DOHH2 (cell line): Measurements from ENCODE around the gene SLC6A3.

Source experiments
- H3F3A ChIP-seq: fragments of 200-600 bp; sonication (generic), shearing (Covaris generic); 2 replicates; pipeline ENCODE4 v1.6.0; 2016; ENCODE audit warnings: antibody characterized with exemption, mild to moderate bottlenecking; ENCODE audit not compliant: control insufficient read depth, insufficient read depth
- H3K27ac ChIP-seq: fragments of 200-600 bp; sonication (generic); 2 replicates; pipeline ENCODE4 v1.5.1; 2014; ENCODE audit warnings: low read depth, mild to moderate bottlenecking, low read length, moderate library complexity
- H3K27me3 ChIP-seq: fragments of 200-600 bp; sonication (generic); 2 replicates; pipeline ENCODE4 v1.6.1; 2014; ENCODE audit warnings: mild to moderate bottlenecking, low read length, mixed read lengths; ENCODE audit not compliant: control insufficient read depth
- H3K36me3 ChIP-seq: fragments of 200-600 bp; sonication (generic); 2 replicates; pipeline ENCODE4 v1.6.1; 2014; ENCODE audit warnings: mild to moderate bottlenecking, low read length, moderate library complexity, mixed read lengths; ENCODE audit not compliant: control insufficient read depth
- H3K4me1 ChIP-seq: fragments of 200-600 bp; sonication (generic); 2 replicates; pipeline ENCODE4 v1.6.1; 2014; ENCODE audit warnings: mild to moderate bottlenecking, low read length, mixed read lengths; ENCODE audit not compliant: control insufficient read depth
- H3K4me2 ChIP-seq: fragments of 200-600 bp; sonication (generic); 2 replicates; pipeline ENCODE4 v1.6.0; 2014; ENCODE audit warnings: mild to moderate bottlenecking, low read length, moderate library complexity
- H3K4me3 ChIP-seq: fragments of 200-600 bp; sonication (generic); 2 replicates; pipeline ENCODE4 v1.5.1; 2014; ENCODE audit warnings: mild to moderate bottlenecking, low read length, mixed read lengths
- H3K79me2 ChIP-seq: fragments of 200-600 bp; sonication (generic); 2 replicates; pipeline ENCODE4 v1.6.1; 2014; ENCODE audit warnings: mild to moderate bottlenecking, low read length, mixed read lengths; ENCODE audit not compliant: control insufficient read depth
- H3K9me2 ChIP-seq: fragments of 200-600 bp; sonication (generic); replicated peaks from 2 replicates; pipeline ENCODE4 v1.6.1; 2014; ENCODE audit warnings: mild to moderate bottlenecking, low read length, mixed read lengths; ENCODE audit not compliant: control insufficient read depth
- H3K9me3 ChIP-seq: fragments of 200-600 bp; sonication (generic); 2 replicates; pipeline ENCODE4 v1.6.1; 2014; ENCODE audit warnings: antibody characterized with exemption, low read length, mixed read lengths; ENCODE audit not compliant: control insufficient read depth, insufficient read depth
- H4K20me1 ChIP-seq: fragments of 200-600 bp; sonication (generic); 2 replicates; pipeline ENCODE4 v1.6.0; 2014; ENCODE audit warnings: low read depth, mild to moderate bottlenecking, antibody characterized with exemption, low read length, moderate library complexity; ENCODE audit not compliant: control insufficient read depth, insufficient read depth
- CTCF ChIP-seq: fragments of 200-600 bp; sonication (generic); IDR thresholded peaks from one replicate; pipeline ENCODE4 v1.5.1; 2014; ENCODE audit warnings: antibody characterized with exemption, mild to moderate bottlenecking, low read depth, low read length; ENCODE audit not compliant: poor library complexity, severe bottlenecking
- EZH2phosphoT487 ChIP-seq: fragments of 200-600 bp; sonication (generic); IDR thresholded peaks from 2 replicates; pipeline ENCODE4 v1.6.1; 2017; ENCODE audit warnings: borderline replicate concordance, mild to moderate bottlenecking, antibody characterized with exemption, low read length, moderate library complexity, mixed read lengths

The SLC6A3 gene

GRCh38 chr5:1388383-1388967, 56.8 kb downstream of the SLC6A3 start:
- Histone ChIP-seq H4K20me1 (no peaks in the 10 kb centered on the region), H3K4me3 (no peak overlapping the region), H3K27me3 (no peaks in the 10 kb centered on the region), H3K9me2 (no peaks in the 10 kb centered on the region), H3K4me2 (no peak overlapping the region), H3K79me2 (no peaks in the 10 kb centered on the region), H3F3A (peaks cover 5% of the 10 kb centered on the region), H3K27ac (no peak overlapping the region), H3K4me1 (peaks cover 24% of the 10 kb centered on the region), H3K36me3 (no peaks in the 10 kb centered on the region), H3K9me3 (no peaks in the 10 kb centered on the region)
- TF ChIP-seq CTCF = no peak
- no peak for TF ChIP-seq EZH2phosphoT487

GRCh38 chr5:1387876-1388275, 57.4 kb downstream of the SLC6A3 start:
- no peaks in the 10 kb centered on the region for H3K9me3 ChIP-seq
- no peaks in the 10 kb centered on the region for H3K27me3 ChIP-seq
- peaks cover 24% of the 10 kb centered on the region for H3K4me1 ChIP-seq
- H3K27ac ChIP-seq = no peak overlapping the region
- no peak overlapping the region for H3K4me3 ChIP-seq
- no peak for TF ChIP-seq CTCF
- no peak for TF ChIP-seq EZH2phosphoT487
- no peak overlapping the region for H3K4me2 ChIP-seq
- H4K20me1 ChIP-seq = no peaks in the 10 kb centered on the region
- no peaks in the 10 kb centered on the region for H3K79me2 ChIP-seq
- no peaks in the 10 kb centered on the region for H3K36me3 ChIP-seq
- no peaks in the 10 kb centered on the region for H3K9me2 ChIP-seq
- peaks cover 5% of the 10 kb centered on the region for H3F3A ChIP-seq

- H3K79me2 ChIP-seq = no peaks in the 10 kb centered on the region
Observed at GRCh38 chr5:1387059-1387755, 58.0 kb downstream of the SLC6A3 start.

More at GRCh38 chr5:1387059-1387755, 58.0 kb downstream of the SLC6A3 start:
- Histone ChIP-seq H3K36me3 (no peaks in the 10 kb centered on the region), H4K20me1 (no peaks in the 10 kb centered on the region), H3K27me3 (no peaks in the 10 kb centered on the region), H3K9me2 (no peaks in the 10 kb centered on the region), H3K27ac (no peak overlapping the region), H3K4me2 (peak overlapping the region; percentile 86), H3K4me3 (peak overlapping the region; percentile 84), H3F3A (peaks cover 5% of the 10 kb centered on the region), H3K9me3 (no peaks in the 10 kb centered on the region), H3K4me1 (peaks cover 24% of the 10 kb centered on the region)
- TF ChIP-seq EZH2phosphoT487 (no peak), CTCF (no peak)
